ENCODE results near the gene TMEM169. TPM values are rescaled to one million over a fixed set of nuclear protein-coding genes. Genes with fewer than 3 reads are reported as not detected.

TMEM169 gene
- total RNA-seq, 2 experiments from 2014 or later, result 0.27 to 0.53 TPM

GRCh38 chr2:216043949-216044348 is 37.8 kb upstream of the TMEM169 start:
- H3K27ac Mint-ChIP-seq, result no peak overlapping the region
- no peaks in the 10 kb centered on the region for H3K4me1 ChIP-seq (ENCODE audit: insufficient read depth, low read length)
- no peaks in the 10 kb centered on the region for H3K27me3 ChIP-seq (ENCODE audit: control insufficient read depth in 1 of 2, insufficient read depth in 2 of 2, low read length in 2 of 2)
- H3K27me3 Mint-ChIP-seq, result no peaks in the 10 kb centered on the region
- ATAC-seq (ENCODE audit: poor library complexity) (no peak), DNase-seq (no peak)
- H3K4me3 Mint-ChIP-seq, result no peak overlapping the region
- no peak overlapping the region for H3K27ac ChIP-seq (ENCODE audit: low read depth in 1 of 2, low read length in 2 of 2)
- TF ChIP-seq CTCF (IDR thresholded peaks at IDR 0.05), result no peak
- H3K4me1 Mint-ChIP-seq (ENCODE audit: low read depth), result no peaks in the 10 kb centered on the region
- peaks cover 48% of the 10 kb centered on the region for H3K36me3 ChIP-seq (ENCODE audit: insufficient read depth, low read length)
- no peaks in the 10 kb centered on the region for H3K9me3 ChIP-seq (ENCODE audit: control insufficient read depth in 1 of 2, insufficient read depth in 1 of 2, low read length in 2 of 2)
- POLR2A ChIA-PET, result no interaction called here
- H3K36me3 Mint-ChIP-seq (ENCODE audit: low read depth), result peaks cover 74% of the 10 kb centered on the region
- no peaks in the 10 kb centered on the region for H3K9me3 Mint-ChIP-seq
- CTCF ChIA-PET, result interaction anchor here (0.7 kb wide), 1 partner anchor 9 kb away, joined by 3 read pairs; no protein-coding TSS in a partner anchor
- H3K4me3 ChIP-seq (ENCODE audit: low read length), result no peak overlapping the region
- intact Hi-C loops (cut with DNase I, micrococcal nuclease), result no loop called here

- peaks cover 39% of the 10 kb centered on the region for H3K36me3 ChIP-seq (ENCODE audit: insufficient read depth, low read length)
- peaks cover 74% of the 10 kb centered on the region for H3K36me3 Mint-ChIP-seq (ENCODE audit: low read depth)
- intact Hi-C loops (cut with DNase I, micrococcal nuclease), result no loop called here
- H3K27ac Mint-ChIP-seq, result no peak overlapping the region
- H3K27ac ChIP-seq (ENCODE audit: low read depth in 1 of 2, low read length in 2 of 2), result no peak overlapping the region
- ATAC-seq (ENCODE audit: poor library complexity), result no peak
- no peaks in the 10 kb centered on the region for H3K27me3 ChIP-seq (ENCODE audit: control insufficient read depth in 1 of 2, insufficient read depth in 2 of 2, low read length in 2 of 2)
- no peak for DNase-seq
- H3K4me3 Mint-ChIP-seq, result no peak overlapping the region
- ChIA-PET POLR2A (interaction anchor here (0.6 to 0.7 kb wide), 2 partner anchors 11 to 47 kb away, joined by 3 read pairs; no protein-coding TSS in a partner anchor), CTCF (interaction anchor here (0.7 to 1.1 kb wide), 4 partner anchors 10 to 39 kb away, joined by 3 read pairs; no protein-coding TSS in a partner anchor)
- TF ChIP-seq CTCF (IDR thresholded peaks at IDR 0.05), result no peak
- H3K9me3 Mint-ChIP-seq, result no peaks in the 10 kb centered on the region
- H3K4me1 Mint-ChIP-seq (ENCODE audit: low read depth), result no peaks in the 10 kb centered on the region
- H3K4me3 ChIP-seq (ENCODE audit: low read length), result no peak overlapping the region
- no peaks in the 10 kb centered on the region for H3K27me3 Mint-ChIP-seq
- H3K9me3 ChIP-seq (ENCODE audit: control insufficient read depth in 1 of 2, insufficient read depth in 1 of 2, low read length in 2 of 2), result no peaks in the 10 kb centered on the region
- H3K4me1 ChIP-seq (ENCODE audit: insufficient read depth, low read length), result no peaks in the 10 kb centered on the region
Measured at GRCh38 chr2:216044883-216045486, 36.7 kb upstream of the TMEM169 start.

DNA sequence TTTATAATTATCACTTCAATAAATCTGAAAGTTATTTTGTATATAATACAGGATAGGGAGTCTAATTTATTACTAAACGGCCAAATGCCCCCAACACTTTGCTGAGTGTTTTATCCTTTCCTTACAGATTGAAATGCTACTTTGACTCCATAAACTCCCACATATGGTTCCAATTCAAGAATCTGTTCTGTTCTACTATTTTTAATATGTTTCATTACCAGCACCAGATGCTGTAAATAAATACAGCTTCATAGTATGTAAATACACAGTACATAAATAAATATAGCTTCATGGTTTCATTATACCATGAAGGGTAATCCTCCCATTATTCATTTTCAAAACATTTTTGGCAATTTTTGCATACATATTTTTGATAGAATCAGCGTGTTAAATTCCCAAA is 34.3 kb upstream of the TMEM169 start:
- peaks cover 30% of the 10 kb centered on the region for H3K36me3 ChIP-seq (ENCODE audit: insufficient read depth, low read length)
- no peak overlapping the region for H3K4me3 ChIP-seq (ENCODE audit: low read length)
- CTCF ChIA-PET, result no interaction called here
- POLR2A ChIA-PET, result interaction anchor here (0.7 kb wide), 1 partner anchor 23 kb away, joined by 3 read pairs; no protein-coding TSS in a partner anchor
- Mint-ChIP-seq H3K27ac (no peak overlapping the region), H3K4me3 (no peak overlapping the region), H3K4me1 (ENCODE audit: low read depth) (no peaks in the 10 kb centered on the region), H3K27me3 (no peaks in the 10 kb centered on the region), H3K36me3 (ENCODE audit: low read depth) (peaks cover 75% of the 10 kb centered on the region), H3K9me3 (no peaks in the 10 kb centered on the region)
- DNase-seq, result no peak
- intact Hi-C loops (cut with DNase I, micrococcal nuclease), result no loop called here
- no peaks in the 10 kb centered on the region for H3K9me3 ChIP-seq (ENCODE audit: control insufficient read depth in 1 of 2, insufficient read depth in 1 of 2, low read length in 2 of 2)
- H3K4me1 ChIP-seq (ENCODE audit: insufficient read depth, low read length), result no peaks in the 10 kb centered on the region
- TF ChIP-seq CTCF (IDR thresholded peaks at IDR 0.05), result no peak
- H3K27ac ChIP-seq (ENCODE audit: low read depth in 1 of 2, low read length in 2 of 2), result no peak overlapping the region
- no peak for ATAC-seq (ENCODE audit: poor library complexity)
- H3K27me3 ChIP-seq (ENCODE audit: control insufficient read depth in 1 of 2, insufficient read depth in 2 of 2, low read length in 2 of 2), result no peaks in the 10 kb centered on the region
